GM19239 (cell line): Measurements from ENCODE around the gene BTK.

Source experiments
- DNase-seq: peaks from one replicate; pipeline ENCODE4 v3.0.0; 2011; ENCODE audit warnings: low spot score; ENCODE audit not compliant: insufficient read length
- FAIRE-seq: peaks from 2 replicates; lab custom pipeline; 2011; peaks lifted over from hg19 to GRCh38; lab: Jason Lieb, UNC

Gene BTK

DNA sequence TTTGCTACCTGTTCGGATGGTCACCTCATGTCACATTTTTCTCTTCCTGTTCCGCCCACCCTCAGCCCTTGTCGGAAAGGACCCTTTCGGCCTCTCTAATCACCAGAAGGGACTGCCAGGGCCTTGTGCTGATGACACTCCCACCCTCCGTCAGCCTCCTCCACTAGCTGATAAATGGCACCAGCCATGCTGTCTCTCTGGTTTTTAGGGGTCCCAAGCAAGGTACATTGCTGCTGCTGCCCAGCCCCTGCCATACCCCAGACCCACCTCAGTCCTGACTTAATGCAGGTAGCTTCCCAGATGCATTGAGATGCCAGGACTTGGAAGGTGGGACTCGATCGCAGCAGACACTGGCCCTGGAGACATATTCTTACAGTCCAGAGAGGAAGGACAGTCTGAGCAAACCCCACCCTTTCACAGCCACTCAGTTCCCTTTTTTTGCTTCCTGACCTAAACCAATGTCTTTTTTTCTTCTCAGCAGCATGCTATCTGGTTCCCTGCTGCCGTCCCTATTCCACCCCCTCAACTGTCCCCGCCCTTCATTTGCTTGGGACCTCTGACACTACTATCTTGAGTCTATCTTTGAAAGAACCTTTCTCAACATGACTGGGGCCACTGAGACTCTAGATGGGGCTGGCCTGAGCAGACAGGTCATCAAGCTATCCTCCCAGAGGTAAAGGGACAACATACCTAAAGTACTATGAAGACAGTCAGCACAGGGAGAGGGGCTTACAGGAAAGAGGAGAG lies at the start of gene BTK:
TSS of gene BTK (minus strand) at position 397 of the 747 bp plus-strand sequence. CDS start 10,907 bp downstream, outside the sequence.
- FAIRE-seq (peak; percentile 100), DNase-seq (no peak)

DNA sequence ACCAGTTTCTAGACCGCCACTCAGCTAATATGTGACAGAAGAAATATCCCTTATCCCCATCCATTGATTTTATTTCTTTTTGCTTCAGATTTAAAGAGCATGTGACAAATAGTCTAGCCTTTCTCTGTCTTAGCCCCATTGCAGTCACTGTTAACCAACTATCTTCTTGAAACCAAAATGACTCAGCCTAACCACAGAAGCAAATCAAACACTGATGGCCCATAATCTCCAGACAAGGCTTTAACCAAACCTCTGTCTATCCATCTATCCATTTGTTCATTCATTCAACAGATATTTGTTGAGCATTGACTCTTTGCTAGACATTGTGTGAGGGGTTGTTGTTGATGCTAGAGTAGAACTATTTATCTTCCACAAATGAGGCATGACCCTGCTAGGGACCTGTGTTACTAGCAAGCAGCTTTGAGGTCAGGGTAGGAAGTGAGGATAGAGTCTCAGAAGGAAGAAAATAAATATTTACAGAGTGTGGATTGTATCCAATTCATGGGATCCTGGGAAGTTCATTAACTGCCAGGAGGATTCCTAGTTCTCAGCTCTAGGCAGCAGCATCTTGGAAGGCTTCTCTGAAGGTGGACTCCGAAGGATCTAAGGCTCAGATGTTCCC lies 44.6 kb upstream of the BTK start:
- FAIRE-seq = no peak
- no peak for DNase-seq

DNA sequence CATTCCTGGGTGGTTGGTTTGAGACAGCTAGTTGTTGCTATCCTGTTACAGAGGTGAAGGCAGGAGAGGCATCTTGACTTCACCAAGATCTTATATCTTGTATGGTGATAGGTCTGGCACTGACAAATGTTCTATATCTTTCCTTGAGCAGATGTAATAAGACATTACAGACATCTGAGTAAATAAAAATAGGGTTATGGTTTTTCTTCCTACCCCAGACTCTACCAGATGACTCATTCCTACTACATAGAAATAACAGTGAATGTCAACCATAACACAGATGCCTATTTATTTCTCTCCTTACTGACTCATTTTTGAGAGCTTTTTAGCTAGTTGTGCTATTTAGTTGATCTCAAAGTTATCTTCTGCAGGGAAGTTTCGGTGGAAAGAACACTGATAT lies 43.9 kb upstream of the BTK start:
- FAIRE-seq = no peak

DNA sequence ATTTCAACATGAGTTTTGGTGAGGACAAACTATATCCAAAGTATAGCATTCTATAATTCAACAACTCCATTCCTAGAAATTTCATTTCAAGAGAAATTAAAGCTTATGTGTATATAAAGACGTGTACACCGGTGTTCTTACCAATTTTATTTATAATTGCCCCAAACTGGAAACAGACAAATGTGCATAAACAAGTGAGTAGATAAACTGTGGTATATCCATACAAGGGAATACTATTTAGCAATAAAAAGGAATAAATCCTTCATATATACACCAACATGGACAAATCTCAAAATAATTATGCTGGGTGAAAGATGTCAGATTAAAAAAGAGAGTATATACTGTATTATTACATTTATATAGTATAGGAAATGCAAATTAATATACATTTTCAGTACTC lies 42.0 kb upstream of the BTK start:
- no peak for FAIRE-seq

More for the DNA sequence above, 43.9 kb upstream of the BTK start:
- no peak for DNase-seq

DNA sequence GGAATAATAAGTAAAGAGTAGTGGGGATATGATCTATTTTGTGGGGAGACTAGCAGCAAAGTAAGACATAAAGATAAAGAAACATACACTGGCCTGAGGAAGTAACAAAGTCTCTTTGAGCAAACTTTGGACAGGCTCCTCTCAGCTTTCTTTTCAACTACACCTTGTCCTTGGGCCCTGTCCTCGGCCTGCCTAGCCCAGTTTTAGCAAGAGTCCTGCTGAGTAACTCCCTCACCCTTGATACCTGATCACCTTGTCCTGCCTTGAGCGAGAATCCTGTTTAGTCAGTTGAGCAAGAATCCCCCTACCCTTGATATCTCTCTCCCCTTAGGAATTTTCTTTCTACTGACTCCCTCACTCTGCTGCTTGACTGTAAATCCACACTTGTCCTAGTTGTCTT lies 33.5 kb upstream of the BTK start:
- DNase-seq (no peak), FAIRE-seq (no peak)

More for the DNA sequence above, 42.0 kb upstream of the BTK start:
- no peak for DNase-seq

DNA sequence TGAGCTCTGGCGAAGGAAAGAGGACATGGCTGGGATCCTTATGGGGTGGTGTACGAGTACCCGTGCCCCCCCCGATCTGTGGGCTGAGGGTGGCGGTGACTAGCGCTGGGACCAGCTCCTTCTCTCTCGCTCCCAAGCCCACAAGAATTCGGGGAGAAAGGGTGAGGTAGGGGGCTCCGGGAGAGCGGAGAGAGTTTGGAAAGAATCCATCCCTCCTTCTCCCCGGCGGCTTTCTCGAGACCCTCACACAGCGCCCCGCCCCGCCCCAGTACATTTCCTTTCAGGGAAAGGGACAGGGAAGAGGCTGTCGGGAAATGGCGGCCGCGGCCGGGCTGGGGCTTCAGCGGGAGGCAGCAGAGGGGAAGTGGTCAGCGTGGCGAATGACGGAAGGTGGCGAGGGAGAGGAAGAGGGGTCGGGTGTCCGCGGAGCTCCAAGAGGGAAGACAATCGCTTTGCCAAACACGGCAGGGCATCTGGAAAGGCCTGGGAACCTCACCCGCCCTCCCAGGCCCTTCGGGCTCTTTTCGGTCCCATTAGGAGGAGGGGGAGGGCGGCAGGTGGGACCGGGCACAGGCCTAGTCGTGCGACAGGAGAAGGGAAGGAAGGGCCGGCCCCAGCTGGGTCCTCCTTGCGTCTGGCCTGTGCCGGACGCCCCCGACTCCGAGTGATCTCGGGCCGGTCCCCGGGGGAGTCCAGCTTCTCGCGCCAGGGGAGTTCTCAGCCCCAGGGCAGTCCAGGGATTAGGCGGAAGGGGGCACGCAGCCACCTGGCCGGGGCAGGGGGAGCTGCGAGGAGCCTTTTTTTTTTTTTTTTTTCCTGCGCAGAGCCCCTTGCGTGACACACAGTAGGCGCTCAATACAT lies 32.2 kb upstream of the BTK start:
- FAIRE-seq = peak; percentile 72
- DNase-seq = no peak

DNA sequence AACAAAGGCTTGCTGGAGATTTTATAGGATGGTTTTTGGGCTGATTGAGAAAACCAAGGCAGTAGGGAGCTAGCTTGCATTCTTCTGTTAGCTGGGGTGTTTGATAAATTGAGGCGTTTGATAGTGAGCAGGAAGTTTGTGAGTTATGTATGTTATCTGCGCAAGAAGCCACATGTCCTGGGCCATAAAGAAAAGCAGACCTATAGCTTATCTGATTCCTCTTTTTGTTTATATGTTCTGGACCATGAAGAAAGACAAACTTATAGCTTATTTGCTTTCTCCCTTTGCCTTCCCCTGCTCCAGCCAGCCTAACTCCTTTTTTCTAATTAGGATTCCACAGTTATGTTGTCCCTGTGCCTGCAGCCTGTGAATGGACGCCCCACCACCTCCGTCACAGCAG lies 31.2 kb upstream of the BTK start:
- DNase-seq (no peak), FAIRE-seq (no peak)

DNA sequence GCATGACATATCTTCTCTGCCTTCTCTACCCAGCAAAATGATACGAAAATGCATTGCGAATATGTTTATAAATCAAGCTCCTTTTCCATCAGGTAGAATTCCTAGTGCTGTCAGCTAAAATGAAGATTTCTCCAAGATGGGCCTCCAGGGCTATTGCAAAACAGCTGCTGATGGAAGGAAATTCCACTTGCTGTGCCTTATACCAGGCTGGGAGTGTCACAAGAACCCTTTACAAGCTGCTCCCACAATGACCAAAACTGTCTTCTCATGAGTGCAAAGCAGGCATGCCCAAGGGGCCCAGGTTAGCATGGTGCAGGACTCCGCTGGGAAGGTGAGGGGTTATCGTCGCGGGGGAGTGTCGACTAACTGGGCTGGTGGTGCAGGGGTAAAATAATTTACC lies 30.7 kb upstream of the BTK start:
- DNase-seq (no peak), FAIRE-seq (no peak)

DNA sequence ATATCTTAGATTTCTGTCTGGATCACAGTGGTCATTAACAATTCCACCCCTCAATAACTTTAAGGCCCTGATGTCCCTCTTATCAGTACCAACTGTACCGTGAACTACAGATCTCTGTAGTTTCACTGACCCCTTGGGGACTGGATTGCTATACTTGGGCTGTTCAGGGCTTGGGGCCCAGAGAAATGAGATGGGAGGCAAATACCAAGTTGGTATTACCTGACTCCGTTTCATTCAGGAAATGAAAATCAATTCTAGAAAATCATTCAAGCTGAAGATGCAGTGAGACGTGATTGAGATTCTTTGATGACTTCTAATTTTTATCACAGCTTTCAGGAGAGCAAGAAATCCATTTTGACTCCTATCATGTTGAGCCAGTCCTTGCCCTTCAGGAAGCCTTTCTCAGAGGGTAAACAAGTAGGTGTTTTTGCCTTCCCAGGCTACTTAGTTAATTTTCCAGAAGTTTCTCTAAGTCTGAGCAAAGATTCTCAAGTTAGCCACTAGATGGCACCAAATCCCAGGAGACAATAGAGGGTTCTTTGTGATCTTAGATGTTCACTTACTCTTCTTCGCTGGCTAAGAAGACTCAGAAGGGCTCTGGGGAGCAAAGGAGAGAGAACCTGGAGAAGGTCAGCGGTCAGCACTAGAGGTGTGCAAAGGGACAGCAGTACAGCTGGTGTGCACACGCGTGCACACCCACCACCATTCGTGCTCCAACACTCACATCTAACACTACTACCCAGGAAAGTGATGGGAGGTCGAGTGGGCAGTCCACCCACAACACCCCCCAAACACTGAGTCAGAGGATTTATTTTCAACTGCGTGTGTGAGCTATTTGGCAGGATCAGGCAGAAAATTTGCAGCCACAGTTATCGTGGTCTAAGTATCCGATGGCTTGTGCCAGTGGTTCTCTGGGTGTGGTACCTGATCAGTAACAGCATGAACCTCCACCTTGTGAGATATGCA lies 29.5 kb upstream of the BTK start:
- DNase-seq (no peak), FAIRE-seq (peak; percentile 92)

DNA sequence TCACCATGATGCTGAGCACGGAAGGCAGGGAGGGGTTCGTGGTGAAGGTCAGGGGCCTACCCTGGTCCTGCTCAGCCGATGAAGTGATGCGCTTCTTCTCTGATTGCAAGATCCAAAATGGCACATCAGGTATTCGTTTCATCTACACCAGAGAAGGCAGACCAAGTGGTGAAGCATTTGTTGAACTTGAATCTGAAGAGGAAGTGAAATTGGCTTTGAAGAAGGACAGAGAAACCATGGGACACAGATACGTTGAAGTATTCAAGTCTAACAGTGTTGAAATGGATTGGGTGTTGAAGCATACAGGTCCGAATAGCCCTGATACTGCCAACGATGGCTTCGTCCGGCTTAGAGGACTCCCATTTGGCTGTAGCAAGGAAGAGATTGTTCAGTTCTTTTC lies 26.0 kb upstream of the BTK start:
- FAIRE-seq (no peak), DNase-seq (no peak)

DNA sequence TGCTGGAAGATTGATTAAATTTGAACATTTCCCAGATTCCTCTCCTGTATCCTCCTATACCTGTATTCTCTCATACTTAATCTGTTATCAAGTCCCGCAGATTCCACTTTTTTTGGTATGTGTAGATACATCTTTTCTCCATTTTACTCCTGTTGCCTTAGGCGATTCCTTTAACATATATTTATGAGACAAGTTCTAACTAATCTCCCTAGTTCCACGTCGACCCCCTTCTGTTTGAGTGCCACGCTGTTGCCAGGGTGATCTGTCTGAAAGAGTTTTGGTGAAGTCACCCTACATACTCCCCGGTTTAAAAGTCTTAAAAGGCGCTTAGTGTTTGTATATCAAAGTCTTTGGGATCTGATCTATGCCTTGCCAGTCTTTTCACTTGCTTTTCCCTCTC lies 24.5 kb upstream of the BTK start:
- FAIRE-seq = no peak
- no peak for DNase-seq

DNA sequence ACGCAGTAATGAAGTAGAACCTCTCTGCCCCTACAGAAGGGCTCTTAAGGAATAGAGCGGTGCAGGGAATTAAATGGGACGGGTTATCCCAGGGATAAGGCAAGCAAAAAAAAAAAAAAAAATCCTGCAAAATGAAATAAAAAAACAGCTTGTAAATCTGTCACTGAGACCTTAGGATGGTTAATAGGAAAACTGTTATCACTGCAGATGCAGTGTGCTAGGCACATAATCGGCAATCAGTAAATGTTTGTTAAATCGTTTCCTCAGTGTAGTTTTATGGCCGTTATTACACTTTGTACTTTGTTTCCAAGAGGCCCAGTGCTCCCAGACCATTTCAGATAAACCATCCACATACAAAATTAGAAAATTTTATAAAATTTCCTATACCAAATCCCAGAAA lies 23.1 kb upstream of the BTK start:
- FAIRE-seq (peak; percentile 52), DNase-seq (no peak)

DNA sequence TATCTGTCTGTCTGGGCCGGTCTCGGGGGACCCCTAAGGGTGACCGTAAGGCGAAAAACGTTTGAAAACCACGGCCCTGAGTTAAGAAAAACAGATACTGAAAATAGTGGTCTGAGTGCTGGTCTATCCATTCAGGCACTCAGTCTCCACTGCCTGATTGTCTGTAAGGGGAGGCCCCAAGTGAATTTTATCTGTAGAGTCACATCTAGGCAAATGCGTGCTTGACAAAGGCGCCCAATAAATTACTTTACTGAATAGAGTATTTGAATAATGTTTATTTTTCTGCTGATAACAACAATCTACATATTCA lies 22.5 kb upstream of the BTK start:
- no peak for DNase-seq
- FAIRE-seq = no peak

DNA sequence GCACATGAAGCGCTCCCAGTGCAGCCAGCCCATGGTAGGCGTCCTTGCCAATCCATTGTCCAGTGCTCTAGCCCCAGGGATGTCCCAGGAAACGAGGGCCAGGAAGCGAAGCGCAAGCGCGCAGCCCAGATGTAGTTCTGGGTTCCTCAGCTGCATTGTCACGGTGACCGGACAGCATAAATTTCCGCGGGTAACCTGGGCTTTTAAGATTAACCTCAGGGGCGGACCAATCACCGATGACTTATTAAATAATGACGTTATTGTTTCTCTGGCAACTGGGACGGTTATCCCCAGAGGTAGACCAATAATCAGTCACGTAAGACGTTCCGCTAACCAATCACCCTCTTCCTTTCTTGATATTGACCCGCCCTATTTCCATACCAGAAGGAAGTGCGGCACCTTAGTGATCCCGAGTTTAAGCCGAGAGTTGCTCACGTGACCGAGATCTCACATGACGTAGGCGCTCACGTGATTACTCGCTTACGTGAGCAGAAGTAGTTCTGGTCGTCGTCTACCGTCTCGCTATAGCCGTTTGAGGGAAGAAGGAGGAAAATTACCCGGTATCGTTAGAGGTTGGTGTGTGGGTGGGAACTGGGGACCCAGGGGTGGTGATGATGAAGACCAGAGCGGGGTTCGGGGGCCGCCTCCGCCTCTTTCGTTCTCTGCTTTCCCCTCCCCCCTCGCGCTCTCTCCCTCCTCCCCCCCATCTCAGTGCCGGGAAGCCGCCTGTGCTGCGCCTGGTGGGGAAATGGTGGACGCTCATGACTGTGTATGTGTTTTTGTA lies 21.9 kb upstream of the BTK start, which contains the start of the genes GLA and HNRNPH2:
TSS of gene GLA (minus strand) at position 178 of the 784 bp plus-strand sequence. CDS start at position 156, 22 bp downstream.
TSS of gene HNRNPH2 (plus strand) at position 475 of the 784 bp plus-strand sequence. CDS start 3,767 bp downstream, outside the sequence.
- FAIRE-seq (peak; percentile 98), DNase-seq (no peak)

DNA sequence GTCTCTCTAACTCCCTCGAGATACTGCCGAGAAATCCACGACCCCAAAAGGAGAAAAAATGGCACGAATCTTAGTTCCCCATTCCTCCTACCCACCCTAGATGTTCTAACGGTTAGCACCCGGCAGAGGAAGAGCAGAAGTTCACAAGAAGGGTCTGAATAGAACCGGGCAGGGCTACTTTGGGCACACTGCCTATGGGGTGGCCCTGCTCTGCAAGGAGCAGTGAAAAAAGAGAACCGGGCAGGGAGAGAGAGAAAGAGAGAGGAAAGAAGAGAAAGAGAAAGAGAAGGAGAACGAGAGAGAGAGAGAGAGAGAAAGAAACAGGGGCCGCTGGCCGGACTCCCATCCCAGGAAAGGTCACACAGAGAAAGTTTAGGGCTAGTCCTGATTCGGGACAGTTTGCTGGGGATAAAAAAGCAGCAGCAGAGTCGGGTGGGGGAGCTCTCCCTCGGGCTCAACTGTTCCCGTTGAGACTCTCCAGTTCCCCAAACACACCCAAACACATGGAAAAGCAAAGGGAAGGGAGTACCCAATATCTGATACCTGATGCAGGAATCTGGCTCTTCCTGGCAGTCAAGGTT lies 21.3 kb upstream of the BTK start:
- peak; percentile 55 for FAIRE-seq
- no peak for DNase-seq

DNA sequence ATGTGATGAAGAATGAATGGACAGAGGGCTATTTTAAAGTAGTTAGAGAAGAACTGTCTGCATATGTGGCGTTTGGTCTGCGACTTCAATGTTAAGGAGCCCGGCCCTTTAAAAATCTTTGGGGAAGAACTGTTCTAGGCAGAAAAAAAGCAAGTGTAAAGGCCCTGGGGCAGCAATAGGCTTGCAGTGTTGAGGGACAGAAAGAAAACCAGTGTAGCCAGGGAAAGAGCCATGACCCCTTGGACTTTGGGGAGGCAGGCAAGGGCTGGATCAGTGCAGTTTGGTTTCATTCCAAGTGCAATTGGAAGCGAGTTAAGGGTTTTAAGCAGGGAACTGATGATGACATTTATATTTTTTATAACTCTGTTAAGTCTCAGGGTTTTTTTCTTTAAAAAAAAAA lies 13.8 kb upstream of the BTK start:
- FAIRE-seq (no peak), DNase-seq (no peak)

DNA sequence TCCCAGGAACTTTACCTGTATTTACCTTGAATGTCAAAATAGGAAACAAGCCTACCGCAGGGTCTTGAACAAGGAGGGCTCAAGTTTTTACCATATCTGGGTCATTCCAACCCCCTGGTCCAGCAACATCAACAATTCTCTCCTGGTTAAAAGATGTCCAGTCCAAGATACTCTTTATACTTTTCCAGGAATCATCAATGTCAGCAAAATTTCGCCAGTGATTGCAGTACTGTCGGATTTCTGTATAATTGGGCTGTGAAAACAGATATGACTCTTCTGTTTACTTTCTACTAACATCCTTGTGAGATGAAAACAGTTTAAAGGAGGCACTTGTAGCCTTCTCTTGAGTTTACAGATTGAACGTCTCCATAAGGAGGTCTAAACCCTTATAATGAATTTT lies 12.7 kb upstream of the BTK start:
- DNase-seq = no peak
- no peak for FAIRE-seq

DNA sequence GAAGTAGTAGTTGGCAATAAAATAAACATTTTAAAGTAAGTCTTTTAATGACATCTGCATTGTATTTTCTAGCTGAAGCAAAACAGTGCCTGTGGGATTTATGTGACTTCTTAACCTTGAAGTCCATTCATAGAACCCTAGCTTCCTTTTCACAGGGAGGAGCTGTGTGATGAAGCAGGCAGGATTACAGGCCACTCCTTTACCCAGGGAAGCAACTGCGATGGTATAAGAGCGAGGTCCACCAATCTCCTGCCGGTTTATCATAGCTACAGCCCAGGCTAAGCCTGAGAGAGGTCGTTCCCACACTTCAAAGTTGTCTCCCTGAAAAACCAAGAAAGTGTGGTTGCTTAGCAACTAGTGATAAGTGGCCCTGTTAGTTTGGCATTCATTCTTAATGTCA lies 11.8 kb upstream of the BTK start:
- FAIRE-seq (no peak), DNase-seq (no peak)

DNA sequence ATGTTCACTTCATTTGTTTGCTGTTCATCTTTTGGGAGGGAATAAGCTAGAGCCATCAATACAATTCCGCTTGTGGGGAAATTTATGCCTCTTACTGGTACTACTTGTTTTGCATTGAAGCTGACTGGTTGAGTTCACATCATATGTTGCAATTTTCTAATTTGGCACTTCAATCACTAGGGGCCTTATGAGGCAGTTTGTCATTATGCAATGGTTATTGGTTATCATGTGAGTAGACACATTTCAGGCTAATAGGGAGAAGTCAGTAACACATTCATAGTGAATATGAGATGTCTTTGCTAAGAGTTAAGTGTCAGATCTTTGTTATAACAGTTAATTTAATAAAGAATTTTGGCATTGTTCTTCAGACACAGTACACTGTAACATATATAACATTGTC lies 9.8 kb upstream of the BTK start:
- FAIRE-seq (no peak), DNase-seq (no peak)
